Upper lobe of left lung (tissue), 4 donors: ENCODE results near the gene PPP1R12C.

Experiments
- POLR2AphosphoS5 ChIP-seq, 2 donors: sonication (generic); formaldehyde crosslinking; IDR thresholded peaks; one replicate each; pipeline ENCODE4 v1.5.1; 2017; ENCODE audit warnings: antibody characterized with exemption in 2 of 2
- TF ChIP-seq, protein P1 (sequence below), 6 experiments: fragments of 450-650 bp in 4 of 6; fragments of 200-600 bp in 2 of 6; sonication (generic) in 2 of 6; IDR thresholded peaks; one replicate each; pipeline ENCODE4 v1.5.1; 2016 to 2019; ENCODE audit warnings: antibody characterized with exemption in 6 of 6

DNA sequence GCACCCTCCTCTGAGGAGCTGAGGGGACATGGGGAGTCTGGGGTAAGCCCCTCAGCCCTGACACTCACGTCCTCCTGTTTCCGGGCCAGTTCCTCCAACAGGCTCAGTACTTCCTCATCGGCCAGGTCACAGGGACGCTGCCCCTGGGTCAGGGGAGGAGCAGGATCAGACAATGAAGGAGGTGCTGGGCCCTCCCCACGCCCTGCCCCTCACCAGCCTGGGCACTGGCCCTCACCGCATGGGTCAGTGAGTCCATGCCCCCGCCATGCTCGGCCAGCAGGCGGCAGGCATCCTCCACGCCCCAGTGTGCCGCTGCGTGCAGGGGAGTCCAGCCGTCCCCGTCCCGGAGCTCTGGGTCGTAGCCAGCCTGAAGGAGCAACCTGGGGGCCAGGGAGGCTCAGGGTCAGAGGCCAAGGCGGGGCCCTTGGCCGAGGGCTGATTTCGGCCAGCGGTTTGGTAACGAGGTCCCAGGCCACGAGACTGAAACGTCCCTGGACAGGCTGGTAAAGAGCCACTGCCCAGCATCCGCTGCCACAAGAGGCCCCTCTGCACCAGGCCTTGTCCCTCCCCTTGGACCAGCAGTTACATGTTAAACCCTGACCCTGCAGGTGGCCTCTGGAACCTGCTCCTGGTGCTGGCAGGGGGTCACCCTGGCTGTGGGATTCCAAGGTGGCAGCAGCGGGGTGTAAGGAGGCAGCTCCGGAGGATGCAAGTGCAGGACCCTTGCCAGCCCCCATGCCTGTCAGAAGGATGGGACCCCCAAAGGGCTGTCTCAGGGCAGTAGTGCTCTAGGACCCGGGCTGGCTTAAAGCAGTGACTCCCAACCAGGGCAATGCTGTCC, 18.5 kb downstream of the PPP1R12C start:
- TF ChIP-seq, protein P1, sequence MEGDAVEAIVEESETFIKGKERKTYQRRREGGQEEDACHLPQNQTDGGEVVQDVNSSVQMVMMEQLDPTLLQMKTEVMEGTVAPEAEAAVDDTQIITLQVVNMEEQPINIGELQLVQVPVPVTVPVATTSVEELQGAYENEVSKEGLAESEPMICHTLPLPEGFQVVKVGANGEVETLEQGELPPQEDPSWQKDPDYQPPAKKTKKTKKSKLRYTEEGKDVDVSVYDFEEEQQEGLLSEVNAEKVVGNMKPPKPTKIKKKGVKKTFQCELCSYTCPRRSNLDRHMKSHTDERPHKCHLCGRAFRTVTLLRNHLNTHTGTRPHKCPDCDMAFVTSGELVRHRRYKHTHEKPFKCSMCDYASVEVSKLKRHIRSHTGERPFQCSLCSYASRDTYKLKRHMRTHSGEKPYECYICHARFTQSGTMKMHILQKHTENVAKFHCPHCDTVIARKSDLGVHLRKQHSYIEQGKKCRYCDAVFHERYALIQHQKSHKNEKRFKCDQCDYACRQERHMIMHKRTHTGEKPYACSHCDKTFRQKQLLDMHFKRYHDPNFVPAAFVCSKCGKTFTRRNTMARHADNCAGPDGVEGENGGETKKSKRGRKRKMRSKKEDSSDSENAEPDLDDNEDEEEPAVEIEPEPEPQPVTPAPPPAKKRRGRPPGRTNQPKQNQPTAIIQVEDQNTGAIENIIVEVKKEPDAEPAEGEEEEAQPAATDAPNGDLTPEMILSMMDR (IDR thresholded peaks at IDR 0.05) = no peak
- TF ChIP-seq POLR2AphosphoS5 (IDR thresholded peaks at IDR 0.05) = no peak
